OCI-LY1 (cell line): ENCODE data around the gene DMD.

Experiments used
- H2AFZ ChIP-seq: fragments of 200-600 bp; sonication (generic), shearing (Covaris generic); 2 replicates; pipeline ENCODE4 v1.6.0; 2014; ENCODE audit warnings: antibody characterized with exemption, mild to moderate bottlenecking, low read length
- H3F3A ChIP-seq: fragments of 200-600 bp; sonication (generic), shearing (Covaris generic); 2 replicates; pipeline ENCODE4 v1.6.0; 2014; ENCODE audit warnings: mild to moderate bottlenecking, antibody characterized with exemption, low read length, moderate library complexity; ENCODE audit not compliant: insufficient read depth
- H3K27ac ChIP-seq: fragments of 200-600 bp; sonication (generic); 2 replicates; pipeline ENCODE4 v1.5.1; 2014; ENCODE audit warnings: low read length, mixed run types, mild to moderate bottlenecking, low read depth; ENCODE audit not compliant: poor library complexity, severe bottlenecking
- H3K27me3 ChIP-seq: fragments of 200-600 bp; sonication (generic); 2 replicates; pipeline ENCODE4 v1.6.0; 2014; ENCODE audit warnings: antibody characterized with exemption, mild to moderate bottlenecking, low read length, moderate library complexity; ENCODE audit not compliant: insufficient read depth
- H3K36me3 ChIP-seq: fragments of 200-600 bp; sonication (generic); 2 replicates; pipeline ENCODE4 v1.6.1; 2014; ENCODE audit warnings: mild to moderate bottlenecking, antibody characterized with exemption, low read length, moderate library complexity, mixed read lengths; ENCODE audit not compliant: insufficient read depth
- H3K4me1 ChIP-seq: fragments of 200-600 bp; sonication (generic); 2 replicates; pipeline ENCODE4 v1.5.1; 2014; ENCODE audit warnings: mild to moderate bottlenecking, low read length, moderate library complexity; ENCODE audit not compliant: insufficient read depth, severe bottlenecking
- H3K4me2 ChIP-seq: fragments of 200-600 bp; sonication (generic), shearing (Covaris generic); 2 replicates; pipeline ENCODE4 v1.6.1; 2014; ENCODE audit warnings: low read length
- H3K4me3 ChIP-seq: fragments of 200-600 bp; sonication (generic); 2 replicates; pipeline ENCODE4 v1.5.1; 2014; ENCODE audit warnings: low read length, low read depth, mild to moderate bottlenecking, mixed read lengths; ENCODE audit not compliant: poor library complexity, severe bottlenecking
- H3K79me2 ChIP-seq: fragments of 200-600 bp; shearing (Covaris generic); 2 replicates; pipeline ENCODE4 v1.6.1; 2016; ENCODE audit warnings: mixed run types, low read length, mixed read lengths; ENCODE audit not compliant: insufficient read depth
- H3K9ac ChIP-seq: fragments of 200-600 bp; sonication (generic), shearing (Covaris generic); 2 replicates; pipeline ENCODE4 v1.6.1; 2014; ENCODE audit warnings: mild to moderate bottlenecking, low read length, mixed read lengths
- H3K9me2 ChIP-seq: fragments of 200-600 bp; sonication (generic), shearing (Covaris generic); 2 replicates; pipeline ENCODE4 v1.6.1; 2014; ENCODE audit warnings: low read depth, mild to moderate bottlenecking, low read length, mixed read lengths
- H3K9me3 ChIP-seq: fragments of 200-600 bp; shearing (Covaris generic); 2 replicates; pipeline ENCODE4 v1.6.1; 2014; ENCODE audit warnings: low read length, mixed read lengths
- H4K20me1 ChIP-seq: fragments of 200-600 bp; sonication (generic), shearing (Covaris generic); 2 replicates; pipeline ENCODE4 v1.6.0; 2016; ENCODE audit warnings: mild to moderate bottlenecking, low read length; ENCODE audit not compliant: insufficient read depth
- EZH2 ChIP-seq: fragments of 200-600 bp; sonication (generic), shearing (Covaris generic); IDR thresholded peaks from 2 replicates; pipeline ENCODE4 v1.8.0; 2017; ENCODE audit warnings: borderline replicate concordance, mixed run types, mild to moderate bottlenecking, antibody characterized with exemption, low read length, moderate library complexity, mixed read lengths
- TF ChIP-seq, protein P1 (sequence below): fragments of 200-600 bp; sonication (generic), shearing (Covaris generic); IDR thresholded peaks from 2 replicates; pipeline ENCODE4 v1.5.1; 2017; ENCODE audit warnings: mild to moderate bottlenecking, antibody characterized with exemption, low read length, moderate library complexity, mixed read lengths

Gene DMD

DNA sequence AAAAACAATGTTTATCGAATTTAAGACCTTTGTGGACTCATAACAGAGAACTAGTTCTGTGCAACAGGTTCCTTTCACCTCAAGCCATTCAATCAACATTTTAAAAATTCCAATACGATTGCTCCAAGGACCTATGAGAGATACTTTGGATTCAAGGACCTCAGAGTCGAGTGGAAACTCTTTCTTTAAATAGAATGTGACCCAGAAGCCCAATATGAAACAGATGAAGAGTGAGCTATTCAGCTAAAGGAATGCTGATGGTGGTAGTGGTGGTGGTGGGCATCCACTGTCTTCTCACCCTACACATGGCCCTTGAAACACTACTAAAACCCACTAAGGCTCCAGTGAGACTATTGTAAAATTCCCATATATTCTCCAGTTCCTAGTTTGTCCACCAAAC lies 257.2 kb downstream of the DMD start:
- Histone ChIP-seq H2AFZ (no peak overlapping the region), H3K4me1 (no peaks in the 10 kb centered on the region), H3K79me2 (no peaks in the 10 kb centered on the region), H3K4me2 (no peak overlapping the region), H3K27ac (no peak overlapping the region), H3F3A (no peaks in the 10 kb centered on the region), H3K9me2 (no peaks in the 10 kb centered on the region), H3K27me3 (no peaks in the 10 kb centered on the region), H3K36me3 (no peaks in the 10 kb centered on the region), H3K9me3 (no peaks in the 10 kb centered on the region), H3K4me3 (no peak overlapping the region), H3K9ac (no peak overlapping the region), H4K20me1 (no peaks in the 10 kb centered on the region)
- TF ChIP-seq, protein P1, sequence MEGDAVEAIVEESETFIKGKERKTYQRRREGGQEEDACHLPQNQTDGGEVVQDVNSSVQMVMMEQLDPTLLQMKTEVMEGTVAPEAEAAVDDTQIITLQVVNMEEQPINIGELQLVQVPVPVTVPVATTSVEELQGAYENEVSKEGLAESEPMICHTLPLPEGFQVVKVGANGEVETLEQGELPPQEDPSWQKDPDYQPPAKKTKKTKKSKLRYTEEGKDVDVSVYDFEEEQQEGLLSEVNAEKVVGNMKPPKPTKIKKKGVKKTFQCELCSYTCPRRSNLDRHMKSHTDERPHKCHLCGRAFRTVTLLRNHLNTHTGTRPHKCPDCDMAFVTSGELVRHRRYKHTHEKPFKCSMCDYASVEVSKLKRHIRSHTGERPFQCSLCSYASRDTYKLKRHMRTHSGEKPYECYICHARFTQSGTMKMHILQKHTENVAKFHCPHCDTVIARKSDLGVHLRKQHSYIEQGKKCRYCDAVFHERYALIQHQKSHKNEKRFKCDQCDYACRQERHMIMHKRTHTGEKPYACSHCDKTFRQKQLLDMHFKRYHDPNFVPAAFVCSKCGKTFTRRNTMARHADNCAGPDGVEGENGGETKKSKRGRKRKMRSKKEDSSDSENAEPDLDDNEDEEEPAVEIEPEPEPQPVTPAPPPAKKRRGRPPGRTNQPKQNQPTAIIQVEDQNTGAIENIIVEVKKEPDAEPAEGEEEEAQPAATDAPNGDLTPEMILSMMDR = no peak
- no peak for TF ChIP-seq EZH2

DNA sequence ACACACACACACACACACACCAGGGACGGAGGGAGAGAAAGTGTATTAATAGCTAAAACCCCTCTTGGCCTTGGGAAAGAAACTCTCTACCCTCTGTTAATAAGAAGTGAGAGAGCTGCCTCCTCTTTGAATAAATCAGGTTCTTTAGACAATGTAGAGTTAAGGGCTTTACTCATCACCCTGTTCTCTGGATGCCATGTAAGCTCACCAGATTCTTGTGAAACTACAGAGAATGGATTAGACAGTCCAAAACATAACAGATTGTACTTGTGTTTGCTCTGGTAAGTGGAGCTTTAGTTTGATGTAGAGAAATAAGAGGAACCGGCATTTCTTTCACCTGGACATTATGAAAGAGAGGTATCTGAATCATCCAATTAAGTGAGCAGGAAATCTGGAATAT lies 263.2 kb downstream of the DMD start:
- no peak overlapping the region for H3K9ac ChIP-seq
- H3K9me3 ChIP-seq = no peaks in the 10 kb centered on the region
- H3K36me3 ChIP-seq = no peaks in the 10 kb centered on the region
- H2AFZ ChIP-seq = no peak overlapping the region
- no peaks in the 10 kb centered on the region for H3K4me1 ChIP-seq
- H3K27me3 ChIP-seq = no peaks in the 10 kb centered on the region
- H3K79me2 ChIP-seq = no peaks in the 10 kb centered on the region
- H3F3A ChIP-seq = no peaks in the 10 kb centered on the region
- H3K4me2 ChIP-seq = no peak overlapping the region
- TF ChIP-seq EZH2 = no peak
- TF ChIP-seq, protein P1 = no peak
- no peaks in the 10 kb centered on the region for H4K20me1 ChIP-seq
- no peak overlapping the region for H3K27ac ChIP-seq
- H3K4me3 ChIP-seq = no peak overlapping the region
- no peaks in the 10 kb centered on the region for H3K9me2 ChIP-seq

DNA sequence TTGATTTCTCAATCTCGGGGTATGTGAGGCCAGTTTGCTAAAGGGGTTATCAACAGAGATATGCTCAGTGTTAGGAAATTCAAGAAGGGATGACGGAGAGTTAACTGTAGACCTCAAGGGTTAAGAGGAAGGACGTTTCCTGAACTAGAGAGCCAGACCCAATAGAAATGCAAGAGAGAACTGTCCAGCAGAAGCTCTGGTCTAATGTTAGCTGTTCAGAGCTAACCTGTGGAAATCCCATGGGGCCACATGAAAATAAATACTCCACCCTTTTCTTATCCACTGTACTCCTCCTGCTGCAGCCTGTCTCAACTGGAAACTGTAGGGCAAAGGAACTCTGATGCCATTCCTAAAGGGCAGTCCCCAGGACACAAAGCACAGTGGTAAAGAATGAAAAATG lies 274.3 kb downstream of the DMD start:
- H3K9ac ChIP-seq = no peak overlapping the region
- H3K27me3 ChIP-seq = no peaks in the 10 kb centered on the region
- H3K4me1 ChIP-seq = no peaks in the 10 kb centered on the region
- no peaks in the 10 kb centered on the region for H3K79me2 ChIP-seq
- H3K9me2 ChIP-seq = no peaks in the 10 kb centered on the region
- no peaks in the 10 kb centered on the region for H3K36me3 ChIP-seq
- H3F3A ChIP-seq = no peaks in the 10 kb centered on the region
- H3K4me2 ChIP-seq = no peak overlapping the region
- TF ChIP-seq EZH2 = no peak
- TF ChIP-seq, protein P1 = no peak
- no peak overlapping the region for H3K4me3 ChIP-seq
- H2AFZ ChIP-seq = no peak overlapping the region
- H3K27ac ChIP-seq = no peak overlapping the region
- H4K20me1 ChIP-seq = no peaks in the 10 kb centered on the region
- no peaks in the 10 kb centered on the region for H3K9me3 ChIP-seq
